Sigmoid colon (tissue), 7 donors: Measurements from ENCODE around the gene TCOF1. TPM values are rescaled to one million over a fixed set of nuclear protein-coding genes. Genes with fewer than 3 reads are reported as not detected.

Source experiments
- DNase-seq: peaks from one replicate; pipeline ENCODE4 v3.0.0-alpha.2; 2019
- H3K27ac ChIP-seq, 4 donors: fragments of 200-600 bp; sonication (generic); one replicate each; pipeline ENCODE4 v1.5.1; 2016 to 2019; ENCODE audit warnings: mild to moderate bottlenecking in 1 of 4
- H3K27me3 ChIP-seq, 3 donors: fragments of 200-600 bp; sonication (generic); one replicate each; pipeline ENCODE4 v1.5.1; 2019; ENCODE audit warnings: mild to moderate bottlenecking in 1 of 3
- H3K36me3 ChIP-seq, 4 donors: fragments of 200-600 bp; sonication (generic); one replicate each; pipeline ENCODE4 v1.5.1; 2016 to 2019
- H3K4me1 ChIP-seq, 4 donors: fragments of 200-600 bp; sonication (generic); one replicate each; pipeline ENCODE4 v1.5.1; 2017 to 2019
- H3K4me3 ChIP-seq, 4 donors: fragments of 200-600 bp; sonication (generic); one replicate each; pipeline ENCODE4 v1.5.1; 2017 to 2019; ENCODE audit warnings: mild to moderate bottlenecking in 2 of 4, moderate library complexity in 1 of 4
- H3K9me3 ChIP-seq, 4 donors: fragments of 200-600 bp in 3 of 4; sonication (generic) in 3 of 4; one replicate each; pipeline versions ENCODE4 v1.5.1 to v1.6.1; 2013 to 2019
- CTCF ChIP-seq, 4 experiments: fragments of 450-650 bp in 3 of 4; fragments of 200-600 bp in 1 of 4; IDR thresholded peaks; one replicate each; pipeline ENCODE4 v1.5.1; 2016 to 2019; ENCODE audit warnings: antibody characterized with exemption in 4 of 4, mild to moderate bottlenecking in 3 of 4, moderate library complexity in 2 of 4
- EP300 ChIP-seq, 4 donors: sonication (generic); formaldehyde crosslinking; IDR thresholded peaks; one replicate each; pipeline ENCODE4 v1.6.1; 2017; ENCODE audit warnings: antibody characterized with exemption in 4 of 4
- POLR2A ChIP-seq, 2 donors: fragments of 450-650 bp; IDR thresholded peaks; one replicate each; pipeline ENCODE4 v1.6.1; 2016; ENCODE audit warnings: antibody characterized with exemption in 2 of 2, mild to moderate bottlenecking in 2 of 2, moderate library complexity in 2 of 2
- POLR2AphosphoS5 ChIP-seq, 4 donors: sonication (generic); formaldehyde crosslinking; IDR thresholded peaks; one replicate each; pipeline ENCODE4 v1.6.1; 2017; ENCODE audit warnings: antibody characterized with exemption in 4 of 4
- WGBS, 2 donors: extraction: QIAGEN DNeasy Blood & Tissue Kit; methylation state at CpG; one replicate each; pipeline ENCODE4 v1.1.7; 2013; 5-methylcytosine and 5-hydroxymethylcytosine counted together
- intact Hi-C: fragments of 100-400 bp; cut with DNase I; formaldehyde crosslinking; loops from one replicate; pipeline ENCODE4 v1.15.1; 2023
- polyA plus RNA-seq, 3 donors: library from polyadenylated mRNA; stranded (reverse); fragments of 200-250 nt; gene quantifications; one replicate each; pipeline ENCODE4 v1.2.3, GENCODE V29; 2013
- total RNA-seq, 4 donors: library from RNA; depleted of rRNA; stranded (reverse); fragments of >200 nt; gene quantifications; one replicate each; pipeline ENCODE4 v1.1.0, GENCODE V29; 2016
- donor health status: healthy with polysubstance abuse.
- donor health status: Bipolar disorder and iron deficiency.
- donor health status: healthy.

Gene TCOF1
- total and polyA plus RNA-seq, 7 donors, result 5.4 to 28.1 (median 20.0) TPM

GRCh38 chr5:150443242-150444075 lies 86.0 kb downstream of the TCOF1 start:
- H3K4me3 ChIP-seq, result no peak overlapping the region
- peaks cover 31 to 56% (median 47%) of the 10 kb centered on the region in 4 donors for H3K36me3 ChIP-seq
- peak overlapping the region in 1 of 4 donors; percentile 6 for H3K27ac ChIP-seq
- intact Hi-C loops, result no loop called here
- DNase-seq, result no peak
- peaks cover 0 to 39% (median 20%) of the 10 kb centered on the region in 4 donors for H3K4me1 ChIP-seq
- 77 to 84% methylated on average over 15 of the region's 15 CpGs for WGBS, 2 donors
- no peaks in the 10 kb centered on the region for H3K27me3 ChIP-seq
- no peak for TF ChIP-seq POLR2A (IDR thresholded peaks at IDR 0.05)
- no peak for TF ChIP-seq POLR2AphosphoS5 (IDR thresholded peaks at IDR 0.05)
- TF ChIP-seq EP300 (IDR thresholded peaks at IDR 0.05), result no peak
- H3K9me3 ChIP-seq, result no peaks in the 10 kb centered on the region

GRCh38 chr5:150444770-150445169 lies 87.3 kb downstream of the TCOF1 start:
- Histone ChIP-seq H3K4me1 (peaks cover 0 to 43% (median 25%) of the 10 kb centered on the region in 4 donors), H3K27ac (no peak overlapping the region), H3K9me3 (no peaks in the 10 kb centered on the region), H3K27me3 (no peaks in the 10 kb centered on the region), H3K4me3 (no peak overlapping the region), H3K36me3 (peaks cover 31 to 56% (median 47%) of the 10 kb centered on the region in 4 donors)
- no peak for TF ChIP-seq POLR2A (IDR thresholded peaks at IDR 0.05)
- TF ChIP-seq EP300 (IDR thresholded peaks at IDR 0.05), result no peak
- TF ChIP-seq CTCF (IDR thresholded peaks at IDR 0.05), result no peak
- no peak for TF ChIP-seq POLR2AphosphoS5 (IDR thresholded peaks at IDR 0.05)
- intact Hi-C loops, result no loop called here
- DNase-seq, result no peak
- WGBS, 2 donors, result 81 to 87% methylated on average over 9 of the region's 9 CpGs

GRCh38 chr5:150446088-150446487 lies 88.6 kb downstream of the TCOF1 start:
- intact Hi-C loops, result no loop called here
- Histone ChIP-seq H3K36me3 (peaks cover 31 to 56% (median 47%) of the 10 kb centered on the region in 4 donors), H3K27ac (no peak overlapping the region), H3K4me3 (no peak overlapping the region), H3K9me3 (no peaks in the 10 kb centered on the region), H3K4me1 (peaks cover 0 to 43% (median 25%) of the 10 kb centered on the region in 4 donors), H3K27me3 (no peaks in the 10 kb centered on the region)
- DNase-seq, result no peak
- 83 to 94% methylated on average over 2 of the region's 2 CpGs for WGBS, 2 donors
- no peak for TF ChIP-seq CTCF (IDR thresholded peaks at IDR 0.05)
- no peak for TF ChIP-seq EP300 (IDR thresholded peaks at IDR 0.05)
- TF ChIP-seq POLR2A (IDR thresholded peaks at IDR 0.05), result no peak
- TF ChIP-seq POLR2AphosphoS5 (IDR thresholded peaks at IDR 0.05), result no peak

- 89% methylated on average over 6 of the region's 6 CpGs for WGBS, 2 donors
- Histone ChIP-seq H3K4me1 (peaks cover 0 to 41% (median 25%) of the 10 kb centered on the region in 4 donors), H3K27ac (no peak overlapping the region), H3K27me3 (no peaks in the 10 kb centered on the region), H3K4me3 (no peak overlapping the region), H3K36me3 (peaks cover 31 to 56% (median 47%) of the 10 kb centered on the region in 4 donors), H3K9me3 (no peaks in the 10 kb centered on the region)
- TF ChIP-seq POLR2AphosphoS5 (IDR thresholded peaks at IDR 0.05) (no peak), EP300 (IDR thresholded peaks at IDR 0.05) (no peak), POLR2A (IDR thresholded peaks at IDR 0.05) (no peak), CTCF (IDR thresholded peaks at IDR 0.05) (no peak)
- intact Hi-C loops, result no loop called here
- no peak for DNase-seq
These were observed 89.1 kb downstream of the TCOF1 start for GRCh38 chr5:150446583-150446982.

GRCh38 chr5:150447188-150447587 lies 89.7 kb downstream of the TCOF1 start:
- Histone ChIP-seq H3K4me3 (no peak overlapping the region), H3K9me3 (no peaks in the 10 kb centered on the region), H3K27ac (peak overlapping the region in 1 of 4 donors; percentile 91), H3K36me3 (peaks cover 31 to 52% (median 47%) of the 10 kb centered on the region in 4 donors), H3K4me1 (peaks cover 0 to 35% (median 21%) of the 10 kb centered on the region in 4 donors), H3K27me3 (no peaks in the 10 kb centered on the region)
- DNase-seq, result no peak
- WGBS, 2 donors, result 89 to 95% methylated on average over 6 of the region's 6 CpGs
- no peak for TF ChIP-seq CTCF (IDR thresholded peaks at IDR 0.05)
- TF ChIP-seq EP300 (IDR thresholded peaks at IDR 0.05), result no peak
- TF ChIP-seq POLR2AphosphoS5 (IDR thresholded peaks at IDR 0.05), result no peak
- TF ChIP-seq POLR2A (IDR thresholded peaks at IDR 0.05), result no peak
- intact Hi-C loops, result no loop called here
